NK-92 treated with Interleukin-12 subunit alpha and Interleukin-12 subunit beta, amount 100 ng/mL, for 24 hours (cell line): ENCODE data around the gene ZG16B.

Experiments used
- DNase-seq: peaks from one replicate; lab custom pipeline; 2025; lab: John Stamatoyannopoulos, UW

The ZG16B gene

GRCh38 chr16:2867987-2868789 is 38.1 kb downstream of the ZG16B start:
- DNase-seq: peak; percentile 94

GRCh38 chr16:2871926-2872325 is 41.8 kb downstream of the ZG16B start:
- DNase-seq: no peak

- DNase-seq: no peak
Measured at GRCh38 chr16:2874032-2874911, 44.2 kb downstream of the ZG16B start.

GRCh38 chr16:2874912-2875362 is 44.8 kb downstream of the ZG16B start:
- peak; percentile 53 for DNase-seq

- no peak for DNase-seq
Measured at GRCh38 chr16:2879854-2880508, 49.9 kb downstream of the ZG16B start.
